Measurements from ENCODE around the gene EHMT2. TPM values are rescaled to one million over a fixed set of nuclear protein-coding genes. Genes with fewer than 3 reads are reported as not detected.
"Not testable (repeated sequence)": the region's sequence is repeated elsewhere in the genome, so short reads cannot be mapped to it uniquely, and the experiment has no call there.

EHMT2 gene
- total RNA-seq, 1 donor from 2014 or later = 135 TPM

- Mint-ChIP-seq H3K27ac (no peak overlapping the region), H3K9me3 (no peaks in the 10 kb centered on the region), H3K27me3 (ENCODE audit: low read depth) (no peaks in the 10 kb centered on the region), H3K4me1 (peaks cover 4% of the 10 kb centered on the region), H3K4me3 (no peak overlapping the region), H3K36me3 (no peaks in the 10 kb centered on the region)
- TF ChIP-seq, protein P1, sequence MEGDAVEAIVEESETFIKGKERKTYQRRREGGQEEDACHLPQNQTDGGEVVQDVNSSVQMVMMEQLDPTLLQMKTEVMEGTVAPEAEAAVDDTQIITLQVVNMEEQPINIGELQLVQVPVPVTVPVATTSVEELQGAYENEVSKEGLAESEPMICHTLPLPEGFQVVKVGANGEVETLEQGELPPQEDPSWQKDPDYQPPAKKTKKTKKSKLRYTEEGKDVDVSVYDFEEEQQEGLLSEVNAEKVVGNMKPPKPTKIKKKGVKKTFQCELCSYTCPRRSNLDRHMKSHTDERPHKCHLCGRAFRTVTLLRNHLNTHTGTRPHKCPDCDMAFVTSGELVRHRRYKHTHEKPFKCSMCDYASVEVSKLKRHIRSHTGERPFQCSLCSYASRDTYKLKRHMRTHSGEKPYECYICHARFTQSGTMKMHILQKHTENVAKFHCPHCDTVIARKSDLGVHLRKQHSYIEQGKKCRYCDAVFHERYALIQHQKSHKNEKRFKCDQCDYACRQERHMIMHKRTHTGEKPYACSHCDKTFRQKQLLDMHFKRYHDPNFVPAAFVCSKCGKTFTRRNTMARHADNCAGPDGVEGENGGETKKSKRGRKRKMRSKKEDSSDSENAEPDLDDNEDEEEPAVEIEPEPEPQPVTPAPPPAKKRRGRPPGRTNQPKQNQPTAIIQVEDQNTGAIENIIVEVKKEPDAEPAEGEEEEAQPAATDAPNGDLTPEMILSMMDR (IDR thresholded peaks at IDR 0.05; ENCODE audit: unreplicated experiment) = no peak
- DNase-seq (ENCODE audit: low spot score in 2 of 2, unreplicated experiment in 2 of 2) = no peak
Observed at GRCh38 chr6:31911826-31912585, 14.5 kb upstream of the EHMT2 start.

DNA sequence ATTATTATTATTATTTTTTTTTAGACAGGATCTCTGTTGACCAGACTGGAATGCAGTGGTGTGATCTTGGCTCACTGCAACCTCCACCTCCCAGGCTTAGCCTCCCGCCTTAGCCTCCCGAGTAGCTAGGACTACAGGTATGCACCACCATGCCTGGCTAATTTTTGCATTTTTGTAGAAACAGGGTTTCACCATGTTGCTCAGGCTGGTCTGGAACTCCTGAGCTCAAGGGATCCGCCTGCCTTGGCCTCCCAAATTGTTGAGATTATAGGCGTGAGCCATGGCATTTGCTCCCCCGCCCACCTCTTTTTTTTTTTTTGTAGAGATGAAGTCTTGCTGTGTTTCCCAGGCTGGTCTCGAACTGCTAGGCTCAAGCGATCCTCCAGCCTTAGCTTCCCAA is 11.8 kb upstream of the EHMT2 start:
- H3K27ac Mint-ChIP-seq; H3K27me3 Mint-ChIP-seq (ENCODE audit: low read depth); DNase-seq (ENCODE audit: low spot score in 2 of 2, unreplicated experiment in 2 of 2): not testable (repeated sequence)

DNA sequence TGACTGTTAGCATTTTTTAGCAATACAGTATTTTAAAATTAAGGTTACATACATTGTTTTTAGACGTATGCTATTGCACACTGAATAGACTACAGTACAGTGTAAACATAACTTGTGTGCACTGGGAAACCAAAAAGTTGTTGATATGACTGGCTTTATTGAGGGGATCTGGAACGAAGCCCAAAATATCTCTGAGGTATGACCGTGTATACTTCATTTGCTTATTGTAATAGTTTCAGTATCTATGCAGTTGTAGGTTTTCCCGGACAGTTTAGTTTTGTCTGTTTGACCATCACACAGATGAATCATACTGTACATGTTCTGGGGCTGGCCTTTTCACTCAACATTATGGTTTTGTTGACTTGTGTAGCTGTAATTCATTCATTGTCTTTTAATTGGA is 11.3 kb upstream of the EHMT2 start:
- Mint-ChIP-seq H3K36me3 (no peaks in the 10 kb centered on the region), H3K27me3 (ENCODE audit: low read depth) (no peaks in the 10 kb centered on the region), H3K9me3 (no peaks in the 10 kb centered on the region), H3K4me3 (no peak overlapping the region), H3K27ac (no peak overlapping the region), H3K4me1 (peaks cover 11% of the 10 kb centered on the region)
- no peak for DNase-seq (ENCODE audit: low spot score in 2 of 2, unreplicated experiment in 2 of 2)
- TF ChIP-seq, protein P1 (IDR thresholded peaks at IDR 0.05; ENCODE audit: unreplicated experiment) = no peak

More for the DNA sequence above, 11.8 kb upstream of the EHMT2 start:
- not testable (repeated sequence) for H3K36me3 Mint-ChIP-seq, H3K4me3 Mint-ChIP-seq, H3K4me1 Mint-ChIP-seq, H3K9me3 Mint-ChIP-seq

DNA sequence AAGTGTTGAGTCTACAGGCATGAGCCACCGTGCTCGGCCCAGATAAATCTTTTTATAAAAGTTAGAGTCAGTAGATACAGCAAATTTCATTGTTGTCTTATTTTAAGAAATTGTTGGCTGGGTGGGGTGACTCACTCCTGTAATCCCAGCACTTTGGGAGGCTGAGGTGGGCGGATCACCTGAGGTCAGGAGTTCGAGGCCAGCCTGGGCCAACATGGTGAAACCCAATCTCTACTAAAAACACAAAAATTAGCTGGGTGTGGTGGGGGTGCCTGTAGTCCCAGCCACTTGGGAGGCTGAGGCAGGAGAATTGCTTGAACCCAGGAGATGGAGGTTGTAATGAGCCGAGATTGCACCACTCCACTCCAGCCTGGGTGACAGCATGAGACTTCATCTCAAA is 10.8 kb upstream of the EHMT2 start:
- not testable (repeated sequence) for H3K4me3 Mint-ChIP-seq, H3K36me3 Mint-ChIP-seq, H3K27ac Mint-ChIP-seq

DNA sequence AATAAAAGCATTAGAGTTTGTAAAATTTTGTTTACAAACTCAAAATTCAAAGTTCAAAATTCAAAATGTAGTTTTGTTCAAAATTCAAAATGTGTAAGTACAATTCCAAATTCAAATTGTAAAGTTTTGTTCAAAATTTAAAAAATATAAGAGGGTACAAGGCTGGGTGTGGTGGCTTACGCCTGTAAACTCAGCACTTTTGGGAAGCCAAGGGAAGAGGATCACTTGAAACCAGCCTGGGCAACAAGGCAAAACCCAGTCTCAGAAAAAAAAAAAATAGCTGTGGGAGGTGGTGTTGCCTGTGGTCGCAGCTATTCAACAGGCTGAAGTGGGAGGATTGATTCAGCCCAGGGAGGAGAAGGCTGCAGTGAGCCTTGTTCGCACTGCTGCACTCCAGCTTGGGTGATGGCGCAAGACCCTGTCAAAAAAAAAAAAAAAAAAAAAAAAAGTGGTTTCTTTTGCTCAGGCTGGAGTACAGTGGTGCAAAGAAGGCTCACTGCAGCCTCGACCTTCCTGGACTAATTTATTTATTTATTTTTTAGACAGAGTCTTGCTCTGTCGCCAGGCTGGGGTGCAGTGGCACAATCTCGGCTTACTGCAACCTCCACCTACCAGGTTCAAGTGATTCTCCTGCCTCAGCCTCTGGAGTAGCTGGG is 9.8 kb upstream of the EHMT2 start:
- Mint-ChIP-seq H3K4me3 (no peak overlapping the region), H3K27ac (no peak overlapping the region), H3K4me1 (peaks cover 19% of the 10 kb centered on the region), H3K36me3 (no peaks in the 10 kb centered on the region), H3K27me3 (ENCODE audit: low read depth) (no peaks in the 10 kb centered on the region), H3K9me3 (no peaks in the 10 kb centered on the region)
- DNase-seq (ENCODE audit: low spot score in 2 of 2, unreplicated experiment in 2 of 2) = no peak
- TF ChIP-seq, protein P1 (IDR thresholded peaks at IDR 0.05; ENCODE audit: unreplicated experiment) = no peak

More for the DNA sequence above, 10.8 kb upstream of the EHMT2 start:
- H3K27me3 Mint-ChIP-seq (ENCODE audit: low read depth); DNase-seq (ENCODE audit: low spot score in 2 of 2, unreplicated experiment in 2 of 2); H3K9me3 Mint-ChIP-seq: not testable (repeated sequence)
- H3K4me1 Mint-ChIP-seq = peaks cover 11% of the 10 kb centered on the region

GRCh38 chr6:31906727-31907126 is 9.2 kb upstream of the EHMT2 start:
- not testable (repeated sequence) for H3K4me3 Mint-ChIP-seq; H3K36me3 Mint-ChIP-seq; H3K27me3 Mint-ChIP-seq (ENCODE audit: low read depth); DNase-seq (ENCODE audit: low spot score in 2 of 2, unreplicated experiment in 2 of 2); H3K9me3 Mint-ChIP-seq; H3K27ac Mint-ChIP-seq
- peaks cover 19% of the 10 kb centered on the region for H3K4me1 Mint-ChIP-seq

GRCh38 chr6:31906122-31906521 is 8.6 kb upstream of the EHMT2 start:
- Mint-ChIP-seq H3K36me3 (no peaks in the 10 kb centered on the region), H3K27ac (no peak overlapping the region), H3K4me1 (peaks cover 19% of the 10 kb centered on the region), H3K9me3 (no peaks in the 10 kb centered on the region), H3K4me3 (no peak overlapping the region), H3K27me3 (ENCODE audit: low read depth) (no peaks in the 10 kb centered on the region)
- TF ChIP-seq, protein P1 (IDR thresholded peaks at IDR 0.05; ENCODE audit: unreplicated experiment) = no peak
- DNase-seq (ENCODE audit: low spot score in 2 of 2, unreplicated experiment in 2 of 2) = no peak
